ENCODE data around the gene GRIK3.

The GRIK3 gene

DNA sequence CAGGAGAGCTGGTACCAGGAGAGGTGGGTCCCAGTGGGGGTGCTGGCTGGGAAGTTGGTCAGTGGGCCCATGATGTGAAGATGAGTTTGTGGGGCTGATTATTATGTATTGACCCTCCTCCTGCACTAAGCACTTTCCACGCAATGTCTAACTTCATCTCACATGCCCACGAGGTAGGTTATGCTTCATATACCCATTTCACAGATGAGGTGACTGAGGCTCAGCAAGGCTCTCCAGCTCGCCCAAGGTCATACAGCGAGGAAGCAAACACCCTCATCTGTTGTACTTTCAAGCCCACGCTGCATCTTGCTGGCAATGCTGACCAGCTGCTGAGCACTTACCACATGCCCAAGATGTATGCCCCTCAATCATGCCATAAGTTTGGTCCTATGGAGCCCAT lies 175.8 kb downstream of the GRIK3 start:
- no peak for TF ChIP-seq CTCF (IDR thresholded peaks at IDR 0.05; ENCODE audit: extremely low read depth, missing control alignments)
- no peak for DNase-seq (ENCODE audit: low spot score)

- TF ChIP-seq CTCF (IDR thresholded peaks at IDR 0.05; ENCODE audit: extremely low read depth, missing control alignments), result no peak
- no peak for DNase-seq (ENCODE audit: low spot score)
These were observed 176.6 kb downstream of the GRIK3 start for GRCh38 chr1:36857754-36858153.

- TF ChIP-seq CTCF (IDR thresholded peaks at IDR 0.05; ENCODE audit: extremely low read depth, missing control alignments), result no peak
- no peak for DNase-seq (ENCODE audit: low spot score)
These were observed 178.4 kb downstream of the GRIK3 start for GRCh38 chr1:36855699-36856494.

GRCh38 chr1:36853638-36854037 lies 180.7 kb downstream of the GRIK3 start:
- DNase-seq (ENCODE audit: low spot score), result no peak
- TF ChIP-seq CTCF (IDR thresholded peaks at IDR 0.05; ENCODE audit: extremely low read depth, missing control alignments), result no peak

- DNase-seq (ENCODE audit: low spot score), result no peak
- TF ChIP-seq CTCF (IDR thresholded peaks at IDR 0.05; ENCODE audit: extremely low read depth, missing control alignments), result no peak
These were observed 181.7 kb downstream of the GRIK3 start for GRCh38 chr1:36852586-36852985.

GRCh38 chr1:36851595-36851994 lies 182.7 kb downstream of the GRIK3 start:
- DNase-seq (ENCODE audit: low spot score), result no peak
- no peak for TF ChIP-seq CTCF (IDR thresholded peaks at IDR 0.05; ENCODE audit: extremely low read depth, missing control alignments)

- no peak for TF ChIP-seq CTCF (IDR thresholded peaks at IDR 0.05; ENCODE audit: extremely low read depth, missing control alignments)
- DNase-seq (ENCODE audit: low spot score), result no peak
These were observed 183.2 kb downstream of the GRIK3 start for GRCh38 chr1:36851087-36851486.
